ENCODE results near the gene ACYP1. TPM values are rescaled to one million over a fixed set of nuclear protein-coding genes. Genes with fewer than 3 reads are reported as not detected.

Gene ACYP1
- total RNA-seq, 5 donors from 2014 or later (not counting 1 experiment from before 2014, with no cell fraction given) = 15.3 to 26.1 (median 21.5) TPM

GRCh38 chr14:75054421-75054820 is 9.4 kb downstream of the ACYP1 start:
- no peak overlapping the region for H3K4me3 ChIP-seq (ENCODE audit: control insufficient read depth in 1 of 2, extremely low read depth in 1 of 2, low read length in 1 of 2)
- no peaks in the 10 kb centered on the region for H3K9me3 Mint-ChIP-seq
- no peaks in the 10 kb centered on the region for H3K9me3 ChIP-seq
- ChIA-PET CTCF (interaction anchor here in 1 of 2 donors (0.7 kb wide), 1 partner anchor 216 kb away, joined by 5 read pairs; no protein-coding TSS in a partner anchor), POLR2A (interaction anchor here in 1 of 2 donors (0.7 kb wide), 2 partner anchors 9 to 171 kb away, joined by 5 to 10 read pairs; no protein-coding TSS in a partner anchor)
- H3K27me3 ChIP-seq (replicated peaks in 1 of 2; ENCODE audit: control insufficient read depth in 2 of 2, extremely low read depth in 1 of 2, insufficient read depth in 2 of 2, low read length in 1 of 2) = no peaks in the 10 kb centered on the region
- no peaks in the 10 kb centered on the region for H3K36me3 ChIP-seq (ENCODE audit: control insufficient read depth in 2 of 2, extremely low read depth in 1 of 2, insufficient read depth in 1 of 2, low read length in 1 of 2)
- no peak overlapping the region for H3K4me3 Mint-ChIP-seq
- ATAC-seq (replicated peaks in 1 of 4) = no peak
- peaks cover 13% of the 10 kb centered on the region for H3K36me3 Mint-ChIP-seq
- no peak overlapping the region for H3K27ac ChIP-seq (ENCODE audit: low read length)
- peaks cover 17 to 28% (median 23%) of the 10 kb centered on the region in 3 donors for H3K4me1 Mint-ChIP-seq
- no peak overlapping the region for H3K27ac Mint-ChIP-seq
- H3K4me1 ChIP-seq (ENCODE audit: control insufficient read depth in 1 of 2, extremely low read depth in 1 of 2, insufficient read depth in 2 of 2, low read length in 2 of 2) = peaks cover under 1 to 13% of the 10 kb centered on the region in 2 experiments
- no peaks in the 10 kb centered on the region for H3K27me3 Mint-ChIP-seq
- no CpG with 5 or more reads among the region's 1 CpG for WGBS (ENCODE audit: insufficient coverage)
- DNase-seq = no peak

- H3K27ac ChIP-seq (ENCODE audit: low read length) = no peak overlapping the region
- no peaks in the 10 kb centered on the region for H3K36me3 ChIP-seq (ENCODE audit: control insufficient read depth in 2 of 2, extremely low read depth in 1 of 2, insufficient read depth in 1 of 2, low read length in 1 of 2)
- no peaks in the 10 kb centered on the region for H3K27me3 ChIP-seq (replicated peaks in 1 of 2; ENCODE audit: control insufficient read depth in 2 of 2, extremely low read depth in 1 of 2, insufficient read depth in 2 of 2, low read length in 1 of 2)
- DNase-seq = no peak
- ChIA-PET POLR2A (no interaction called here), CTCF (interaction anchor here in 1 of 2 donors (0.6 kb wide), 1 partner anchor 148 kb away, joined by 4 read pairs; no protein-coding TSS in a partner anchor)
- no peak for ATAC-seq (replicated peaks in 1 of 4)
- H3K9me3 ChIP-seq = no peaks in the 10 kb centered on the region
- H3K36me3 Mint-ChIP-seq = peaks cover 14% of the 10 kb centered on the region
- H3K4me1 Mint-ChIP-seq = peaks cover 24 to 29% (median 27%) of the 10 kb centered on the region in 3 donors
- no peaks in the 10 kb centered on the region for H3K27me3 Mint-ChIP-seq
- H3K9me3 Mint-ChIP-seq = no peaks in the 10 kb centered on the region
- H3K4me3 Mint-ChIP-seq = no peak overlapping the region
- H3K27ac Mint-ChIP-seq = peak overlapping the region in 1 of 2 donors; percentile 20
- H3K4me1 ChIP-seq (ENCODE audit: control insufficient read depth in 1 of 2, extremely low read depth in 1 of 2, insufficient read depth in 2 of 2, low read length in 2 of 2) = peaks cover 2 to 13% of the 10 kb centered on the region in 2 experiments
- H3K4me3 ChIP-seq (ENCODE audit: control insufficient read depth in 1 of 2, extremely low read depth in 1 of 2, low read length in 1 of 2) = no peak overlapping the region
- 33% methylated on average over 1 of the region's 5 CpGs for WGBS (ENCODE audit: insufficient coverage)
Observed at GRCh38 chr14:75053396-75054291, 10.2 kb downstream of the ACYP1 start.

- Histone ChIP-seq H3K9me3 (peaks cover 2% of the 10 kb centered on the region), H3K4me3 (ENCODE audit: control insufficient read depth in 1 of 2, extremely low read depth in 1 of 2, low read length in 1 of 2) (peak overlapping the region; percentile 70 to 72), H3K27ac (ENCODE audit: low read length) (peak overlapping the region; percentile 55), H3K4me1 (ENCODE audit: control insufficient read depth in 1 of 2, extremely low read depth in 1 of 2, insufficient read depth in 2 of 2, low read length in 2 of 2) (peaks cover 2 to 13% of the 10 kb centered on the region in 2 experiments), H3K27me3 (replicated peaks in 1 of 2; ENCODE audit: control insufficient read depth in 2 of 2, extremely low read depth in 1 of 2, insufficient read depth in 2 of 2, low read length in 1 of 2) (no peaks in the 10 kb centered on the region), H3K36me3 (ENCODE audit: control insufficient read depth in 2 of 2, extremely low read depth in 1 of 2, insufficient read depth in 1 of 2, low read length in 1 of 2) (no peaks in the 10 kb centered on the region)
- Mint-ChIP-seq H3K36me3 (peaks cover 25% of the 10 kb centered on the region), H3K27me3 (no peaks in the 10 kb centered on the region), H3K9me3 (no peaks in the 10 kb centered on the region), H3K27ac (peak overlapping the region; percentile 90 to 91), H3K4me1 (peaks cover 41 to 48% (median 43%) of the 10 kb centered on the region in 3 donors), H3K4me3 (peak overlapping the region; percentile 92 to 93 (median 92))
- DNase-seq (no peak), ATAC-seq (replicated peaks in 1 of 4) (no peak)
- WGBS (ENCODE audit: insufficient coverage) = no CpG with 5 or more reads among the region's 5 CpGs
- ChIA-PET CTCF (interaction anchor here (0.5 to 1.0 kb wide), 5 partner anchors 12 to 168 kb away, joined by 3 to 6 read pairs (median 4); partner anchors contain the start of gene ACYP1 (in 1 of the 2)), POLR2A (interaction anchor here (0.6 to 1.1 kb wide), 3 partner anchors 12 to 443 kb away, joined by 3 to 6 read pairs (median 4); partner anchors contain the start of gene ACYP1 (in 1 of the 2))
Observed at GRCh38 chr14:75051556-75051899, 12.3 kb downstream of the ACYP1 start.

- Mint-ChIP-seq H3K36me3 (peaks cover 26% of the 10 kb centered on the region), H3K27ac (peak within 1 kb of the TSS; percentile 90 to 91), H3K4me1 (peaks cover 46 to 53% (median 48%) of the 10 kb centered on the region in 3 donors), H3K4me3 (peak within 1 kb of the TSS; percentile 92 to 93 (median 92)), H3K27me3 (no peaks in the 10 kb centered on the region), H3K9me3 (no peaks in the 10 kb centered on the region)
- DNase-seq = peak; percentile 55 to 91 (median 73)
- peak within 1 kb of the TSS; percentile 55 for H3K27ac ChIP-seq (ENCODE audit: low read length)
- peaks cover 2% of the 10 kb centered on the region for H3K9me3 ChIP-seq
- under 1% methylated on average over 58 of the region's 59 CpGs for WGBS (ENCODE audit: insufficient coverage)
- peaks cover 2 to 13% of the 10 kb centered on the region in 2 experiments for H3K4me1 ChIP-seq (ENCODE audit: control insufficient read depth in 1 of 2, extremely low read depth in 1 of 2, insufficient read depth in 2 of 2, low read length in 2 of 2)
- H3K27me3 ChIP-seq (replicated peaks in 1 of 2; ENCODE audit: control insufficient read depth in 2 of 2, extremely low read depth in 1 of 2, insufficient read depth in 2 of 2, low read length in 1 of 2) = no peaks in the 10 kb centered on the region
- peak; percentile 77 to 87 (median 82) for ATAC-seq (replicated peaks in 1 of 4)
- POLR2A ChIA-PET = no interaction called here
- H3K36me3 ChIP-seq (ENCODE audit: control insufficient read depth in 2 of 2, extremely low read depth in 1 of 2, insufficient read depth in 1 of 2, low read length in 1 of 2) = no peaks in the 10 kb centered on the region
- peak within 1 kb of the TSS; percentile 70 to 72 for H3K4me3 ChIP-seq (ENCODE audit: control insufficient read depth in 1 of 2, extremely low read depth in 1 of 2, low read length in 1 of 2)
- CTCF ChIA-PET = interaction anchor here in 1 of 2 donors (0.6 to 1.0 kb wide), 2 partner anchors 14 to 168 kb away, joined by 3 to 6 read pairs; no protein-coding TSS in a partner anchor
Observed at GRCh38 chr14:75050852-75051555, 12.8 kb downstream of the ACYP1 start, which contains the start of gene MLH3. Gene MLH3 (minus strand): TSS chr14:75051467. CDS start chr14:75049655, 1,812 bp downstream.

- Histone ChIP-seq H3K4me1 (ENCODE audit: control insufficient read depth in 1 of 2, extremely low read depth in 1 of 2, insufficient read depth in 2 of 2, low read length in 2 of 2) (peaks cover 2 to 17% of the 10 kb centered on the region in 2 experiments), H3K27ac (ENCODE audit: low read length) (no peak overlapping the region), H3K9me3 (peaks cover 2% of the 10 kb centered on the region), H3K36me3 (ENCODE audit: control insufficient read depth in 2 of 2, extremely low read depth in 1 of 2, insufficient read depth in 1 of 2, low read length in 1 of 2) (no peaks in the 10 kb centered on the region), H3K4me3 (ENCODE audit: control insufficient read depth in 1 of 2, extremely low read depth in 1 of 2, low read length in 1 of 2) (no peak overlapping the region), H3K27me3 (replicated peaks in 1 of 2; ENCODE audit: control insufficient read depth in 2 of 2, extremely low read depth in 1 of 2, insufficient read depth in 2 of 2, low read length in 1 of 2) (no peaks in the 10 kb centered on the region)
- DNase-seq = no peak
- CTCF ChIA-PET = no interaction called here
- Mint-ChIP-seq H3K4me3 (peak overlapping the region; percentile 92 to 93 (median 92)), H3K4me1 (peaks cover 56 to 63% (median 59%) of the 10 kb centered on the region in 3 donors), H3K9me3 (no peaks in the 10 kb centered on the region), H3K36me3 (peaks cover 18% of the 10 kb centered on the region), H3K27ac (peak overlapping the region in 1 of 2 donors; percentile 14), H3K27me3 (no peaks in the 10 kb centered on the region)
- POLR2A ChIA-PET = interaction anchor here (0.6 to 1.4 kb wide), 4 partner anchors 13 to 1554 kb away, joined by 3 to 6 read pairs (median 3); no protein-coding TSS in a partner anchor
- no peak for ATAC-seq (replicated peaks in 1 of 4)
- WGBS (ENCODE audit: insufficient coverage) = 100% methylated on average over 1 of the region's 3 CpGs
Observed at GRCh38 chr14:75049731-75050201, 14.1 kb downstream of the ACYP1 start.
